SK-N-SH (cell line): Measurements from ENCODE around the gene COL25A1. TPM values are rescaled to one million over a fixed set of nuclear protein-coding genes. Genes with fewer than 3 reads are reported as not detected.

Experiments used
- CTCF ChIA-PET: fragments of 300-600, 350-600 bp; formaldehyde crosslinking; extraction: SDS; loops from one replicate; lab custom pipeline; 2021; lab: Yijun Ruan, JAX
- POLR2A ChIA-PET: fragments of 350-600 bp; sonication (Branson Sonifier 250); formaldehyde crosslinking; extraction: SDS; loops from one replicate; lab custom pipeline; 2020; ENCODE audit warnings: antibody characterized with exemption, inconsistent platforms; lab: Yijun Ruan, JAX
- DNase-seq: peaks from one replicate; pipeline ENCODE4 v3.0.0; 2012
- H2AFZ ChIP-seq: fragments of 200-600 bp; sonication (generic); 2 replicates; pipeline ENCODE4 v1.8.1; 2016; ENCODE audit warnings: antibody characterized with exemption, mild to moderate bottlenecking, low read depth
- H3F3A ChIP-seq: fragments of 200-600 bp; sonication (generic); replicated peaks from 2 replicates; pipeline ENCODE3; 2016; ENCODE audit warnings: antibody characterized with exemption, mild to moderate bottlenecking; ENCODE audit not compliant: insufficient read depth
- H3K27ac ChIP-seq, 2 experiments: fragments of 200-500 bp in 1 of 2; fragments of 200-600 bp in 1 of 2; sonication (Bioruptor generic) in 1 of 2; sonication (generic), shearing (Covaris generic) in 1 of 2; 2 replicates each; pipeline versions ENCODE4 v1.5.1 to v1.6.1; 2014 to 2016; ENCODE audit warnings: low read depth in 2 of 2, inconsistent platforms in 1 of 2, low read length in 1 of 2, mild to moderate bottlenecking in 1 of 2, mixed read lengths in 1 of 2
- H3K27me3 ChIP-seq: fragments of 200-600 bp; sonication (generic), shearing (Covaris generic); 2 replicates; pipeline ENCODE4 v1.6.1; 2016; ENCODE audit warnings: mixed run types; ENCODE audit not compliant: insufficient read depth
- H3K36me3 ChIP-seq, 2 experiments: fragments of 200-500 bp in 1 of 2; fragments of 200-600 bp in 1 of 2; sonication (Bioruptor generic) in 1 of 2; sonication (generic) in 1 of 2; replicated peaks in 1 of 2; 2 replicates each; pipeline versions ENCODE3 to v1.5.1; 2014 to 2016; ENCODE audit warnings: low read length in 1 of 2, mild to moderate bottlenecking in 1 of 2; ENCODE audit not compliant: insufficient read depth in 2 of 2, control insufficient read depth in 1 of 2
- H3K4me1 ChIP-seq, 2 experiments: fragments of 200-500 bp in 1 of 2; fragments of 200-600 bp in 1 of 2; sonication (Bioruptor generic) in 1 of 2; sonication (generic), shearing (Covaris generic) in 1 of 2; 2 replicates each; pipeline versions ENCODE4 v1.5.1 to v1.6.1; 2014 to 2016; ENCODE audit warnings: low read depth in 1 of 2, low read length in 1 of 2, mixed run types in 1 of 2; ENCODE audit not compliant: insufficient read depth in 2 of 2, control insufficient read depth in 1 of 2
- H3K4me2 ChIP-seq: fragments of 200-600 bp; sonication (generic), shearing (Covaris generic); 2 replicates; pipeline ENCODE4 v1.6.1; 2017; ENCODE audit warnings: mixed run types
- H3K4me3 ChIP-seq, 2 experiments: fragments of 200-500 bp in 1 of 2; fragments of 200-600 bp in 1 of 2; sonication (Bioruptor generic) in 1 of 2; sonication (generic), shearing (Covaris generic) in 1 of 2; 2 replicates each; pipeline versions ENCODE4 v1.5.1 to v1.8.1; 2014 to 2016; ENCODE audit warnings: low read depth in 2 of 2, inconsistent platforms in 1 of 2, low read length in 1 of 2, mild to moderate bottlenecking in 1 of 2, mixed read lengths in 1 of 2, moderate library complexity in 1 of 2
- H3K79me2 ChIP-seq: fragments of 200-600 bp; sonication (generic); 2 replicates; pipeline ENCODE4 v1.8.1; 2017; ENCODE audit warnings: mild to moderate bottlenecking; ENCODE audit not compliant: insufficient read depth
- H3K9ac ChIP-seq: fragments of 200-600 bp; sonication (generic); 2 replicates; pipeline ENCODE4 v1.6.1; 2017; ENCODE audit warnings: mixed run types
- H3K9me2 ChIP-seq: fragments of 200-600 bp; sonication (generic); 2 replicates; pipeline ENCODE4 v1.6.1; 2017; ENCODE audit warnings: mixed run types
- H3K9me3 ChIP-seq: fragments of 200-600 bp; sonication (generic); 2 replicates; pipeline ENCODE4 v1.6.1; 2017; ENCODE audit warnings: mixed run types, mild to moderate bottlenecking, moderate library complexity
- H4K20me1 ChIP-seq: fragments of 200-600 bp; sonication (generic); 2 replicates; pipeline ENCODE4 v1.6.1; 2017; ENCODE audit warnings: mild to moderate bottlenecking, mixed run types; ENCODE audit not compliant: insufficient read depth
- ELF1 ChIP-seq: IDR thresholded peaks from 2 replicates; pipeline ENCODE4 v1.4.0; 2012
- GATA2 ChIP-seq: sonication (generic); formaldehyde crosslinking; IDR thresholded peaks from 2 replicates; pipeline ENCODE4 v1.5.0; 2020; ENCODE audit warnings: mild to moderate bottlenecking, missing genetic modification reagents
- MXI1 ChIP-seq: IDR thresholded peaks from 2 replicates; pipeline ENCODE4 v1.6.1; 2012; ENCODE audit warnings: mild to moderate bottlenecking, low read depth, low read length, improper control_type of control experiment
- NFIC ChIP-seq: IDR thresholded peaks from 2 replicates; pipeline ENCODE4 v1.4.0; 2012; ENCODE audit warnings: borderline replicate concordance
- RCOR1 ChIP-seq: fragments of 150-350 bp; IDR thresholded peaks from 2 replicates; pipeline ENCODE4 v1.6.1; 2017; ENCODE audit warnings: antibody characterized with exemption, low read length
- SMC3 ChIP-seq: IDR thresholded peaks from 2 replicates; pipeline ENCODE4 v1.6.1; 2012; ENCODE audit warnings: low read depth, low read length, improper control_type of control experiment
- TEAD4 ChIP-seq: IDR thresholded peaks from 2 replicates; pipeline ENCODE4 v1.4.0; 2012; ENCODE audit warnings: mild to moderate bottlenecking, borderline replicate concordance; ENCODE audit not compliant: insufficient read depth
- YY1 ChIP-seq: IDR thresholded peaks from 2 replicates; pipeline ENCODE4 v1.4.0; 2012; ENCODE audit warnings: low read depth, mild to moderate bottlenecking
- WGBS: methylation state at CpG from one replicate; pipeline ENCODE4 v1.1.6; 2017; ENCODE audit warnings: low lambda C conversion rate; 5-methylcytosine and 5-hydroxymethylcytosine counted together
- polyA plus RNA-seq, 3 experiments: library from polyadenylated mRNA; depleted of rRNA; stranded (reverse); fragments of >200 nt; gene quantifications; 2 replicates each; pipeline ENCODE4 v1.2.3, GENCODE V29; 2012
- TF ChIP-seq, protein P1 (sequence below): IDR thresholded peaks from 2 replicates; pipeline ENCODE4 v1.6.1; 2012; ENCODE audit warnings: mild to moderate bottlenecking, low read depth, low read length, moderate library complexity
- TF ChIP-seq, protein P2 (sequence below): IDR thresholded peaks from 2 replicates; pipeline ENCODE4 v1.4.0; 2012; ENCODE audit warnings: low read depth, borderline replicate concordance
- TF ChIP-seq, protein P3 (sequence below): IDR thresholded peaks from 2 replicates; pipeline ENCODE4 v1.4.0; 2012; ENCODE audit warnings: low read depth
- TF ChIP-seq, protein P4 (sequence below): IDR thresholded peaks from 2 replicates; pipeline ENCODE4 v1.4.0; 2012; ENCODE audit warnings: low read depth, borderline replicate concordance

COL25A1 gene
- polyA plus RNA-seq, 1 of the 3 experiments (the other 2 are of a cell fraction), result not detected

DNA sequence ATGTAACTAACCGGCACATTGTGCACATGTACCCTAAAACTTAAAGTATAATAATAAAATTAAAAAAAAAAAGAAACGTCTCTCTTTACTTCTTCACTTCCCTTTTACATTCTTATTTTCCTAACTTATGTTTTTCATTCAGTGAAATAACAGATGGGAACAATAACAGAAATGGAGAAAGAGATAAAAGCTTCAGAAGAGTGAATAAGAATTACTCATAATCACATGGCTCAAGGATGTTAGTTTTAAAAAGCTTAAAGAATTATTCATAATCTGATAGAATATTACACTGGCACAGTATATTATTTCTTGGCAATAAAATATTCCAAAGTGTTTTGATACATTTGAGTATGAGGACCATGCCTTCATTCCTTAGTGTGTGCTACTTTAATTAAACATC lies 175.6 kb downstream of the COL25A1 start:
- CTCF ChIA-PET, result interaction anchor here (0.7 kb wide), 1 partner anchor 207 kb away, joined by 3 read pairs; no protein-coding TSS in a partner anchor
- no peak overlapping the region for H2AFZ ChIP-seq
- H3K4me1 ChIP-seq, result no peaks in the 10 kb centered on the region; a peak in 1 of 4 replicates
- H3K4me2 ChIP-seq, result no peak overlapping the region
- no peak for DNase-seq
- no peaks in the 10 kb centered on the region for H3F3A ChIP-seq
- no peaks in the 10 kb centered on the region for H3K9me2 ChIP-seq
- H3K4me3 ChIP-seq, result no peak overlapping the region
- 0 out of 2 replicates have a peak, but pooled peaks cover 3% of the 10 kb centered on the region for H3K27me3 ChIP-seq
- no peaks in the 10 kb centered on the region for H3K9me3 ChIP-seq
- POLR2A ChIA-PET, result no interaction called here
- H3K79me2 ChIP-seq, result no peaks in the 10 kb centered on the region
- no peaks in the 10 kb centered on the region for H4K20me1 ChIP-seq
- H3K36me3 ChIP-seq, result no peaks in the 10 kb centered on the region
- no peak for TF ChIP-seq RCOR1
- TF ChIP-seq, protein P1, sequence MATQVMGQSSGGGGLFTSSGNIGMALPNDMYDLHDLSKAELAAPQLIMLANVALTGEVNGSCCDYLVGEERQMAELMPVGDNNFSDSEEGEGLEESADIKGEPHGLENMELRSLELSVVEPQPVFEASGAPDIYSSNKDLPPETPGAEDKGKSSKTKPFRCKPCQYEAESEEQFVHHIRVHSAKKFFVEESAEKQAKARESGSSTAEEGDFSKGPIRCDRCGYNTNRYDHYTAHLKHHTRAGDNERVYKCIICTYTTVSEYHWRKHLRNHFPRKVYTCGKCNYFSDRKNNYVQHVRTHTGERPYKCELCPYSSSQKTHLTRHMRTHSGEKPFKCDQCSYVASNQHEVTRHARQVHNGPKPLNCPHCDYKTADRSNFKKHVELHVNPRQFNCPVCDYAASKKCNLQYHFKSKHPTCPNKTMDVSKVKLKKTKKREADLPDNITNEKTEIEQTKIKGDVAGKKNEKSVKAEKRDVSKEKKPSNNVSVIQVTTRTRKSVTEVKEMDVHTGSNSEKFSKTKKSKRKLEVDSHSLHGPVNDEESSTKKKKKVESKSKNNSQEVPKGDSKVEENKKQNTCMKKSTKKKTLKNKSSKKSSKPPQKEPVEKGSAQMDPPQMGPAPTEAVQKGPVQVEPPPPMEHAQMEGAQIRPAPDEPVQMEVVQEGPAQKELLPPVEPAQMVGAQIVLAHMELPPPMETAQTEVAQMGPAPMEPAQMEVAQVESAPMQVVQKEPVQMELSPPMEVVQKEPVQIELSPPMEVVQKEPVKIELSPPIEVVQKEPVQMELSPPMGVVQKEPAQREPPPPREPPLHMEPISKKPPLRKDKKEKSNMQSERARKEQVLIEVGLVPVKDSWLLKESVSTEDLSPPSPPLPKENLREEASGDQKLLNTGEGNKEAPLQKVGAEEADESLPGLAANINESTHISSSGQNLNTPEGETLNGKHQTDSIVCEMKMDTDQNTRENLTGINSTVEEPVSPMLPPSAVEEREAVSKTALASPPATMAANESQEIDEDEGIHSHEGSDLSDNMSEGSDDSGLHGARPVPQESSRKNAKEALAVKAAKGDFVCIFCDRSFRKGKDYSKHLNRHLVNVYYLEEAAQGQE, result no peak
- no peak for TF ChIP-seq YY1
- no peak for TF ChIP-seq TEAD4
- no peak for TF ChIP-seq GATA2 (CRISPR knock-in tag)
- TF ChIP-seq ELF1, result no peak
- no peak for TF ChIP-seq NFIC
- TF ChIP-seq, protein P2, sequence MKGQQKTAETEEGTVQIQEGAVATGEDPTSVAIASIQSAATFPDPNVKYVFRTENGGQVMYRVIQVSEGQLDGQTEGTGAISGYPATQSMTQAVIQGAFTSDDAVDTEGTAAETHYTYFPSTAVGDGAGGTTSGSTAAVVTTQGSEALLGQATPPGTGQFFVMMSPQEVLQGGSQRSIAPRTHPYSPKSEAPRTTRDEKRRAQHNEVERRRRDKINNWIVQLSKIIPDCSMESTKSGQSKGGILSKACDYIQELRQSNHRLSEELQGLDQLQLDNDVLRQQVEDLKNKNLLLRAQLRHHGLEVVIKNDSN, result no peak
- no peak for TF ChIP-seq SMC3
- TF ChIP-seq, protein P3, sequence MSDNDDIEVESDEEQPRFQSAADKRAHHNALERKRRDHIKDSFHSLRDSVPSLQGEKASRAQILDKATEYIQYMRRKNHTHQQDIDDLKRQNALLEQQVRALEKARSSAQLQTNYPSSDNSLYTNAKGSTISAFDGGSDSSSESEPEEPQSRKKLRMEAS, result no peak
- TF ChIP-seq MXI1, result no peak
- TF ChIP-seq, protein P4, sequence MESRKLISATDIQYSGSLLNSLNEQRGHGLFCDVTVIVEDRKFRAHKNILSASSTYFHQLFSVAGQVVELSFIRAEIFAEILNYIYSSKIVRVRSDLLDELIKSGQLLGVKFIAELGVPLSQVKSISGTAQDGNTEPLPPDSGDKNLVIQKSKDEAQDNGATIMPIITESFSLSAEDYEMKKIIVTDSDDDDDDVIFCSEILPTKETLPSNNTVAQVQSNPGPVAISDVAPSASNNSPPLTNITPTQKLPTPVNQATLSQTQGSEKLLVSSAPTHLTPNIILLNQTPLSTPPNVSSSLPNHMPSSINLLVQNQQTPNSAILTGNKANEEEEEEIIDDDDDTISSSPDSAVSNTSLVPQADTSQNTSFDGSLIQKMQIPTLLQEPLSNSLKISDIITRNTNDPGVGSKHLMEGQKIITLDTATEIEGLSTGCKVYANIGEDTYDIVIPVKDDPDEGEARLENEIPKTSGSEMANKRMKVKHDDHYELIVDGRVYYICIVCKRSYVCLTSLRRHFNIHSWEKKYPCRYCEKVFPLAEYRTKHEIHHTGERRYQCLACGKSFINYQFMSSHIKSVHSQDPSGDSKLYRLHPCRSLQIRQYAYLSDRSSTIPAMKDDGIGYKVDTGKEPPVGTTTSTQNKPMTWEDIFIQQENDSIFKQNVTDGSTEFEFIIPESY, result no peak
- TF ChIP-seq, all 33 proteins: peak for 0
- WGBS, result 3% methylated on average over 2 of the region's 2 CpGs
- H3K9ac ChIP-seq, result no peak overlapping the region
- H3K27ac ChIP-seq, result no peak overlapping the region
